ENCODE results near the gene UMAD1. TPM values are rescaled to one million over a fixed set of nuclear protein-coding genes. Genes with fewer than 3 reads are reported as not detected.
A peak's percentile ranks its signal among the peaks of the same experiment; 100 is the strongest.

UMAD1 gene
- total and polyA plus RNA-seq, 2 of the 4 experiments (the other 2 are of a cell fraction): 5.2 to 8.4 TPM

GRCh38 chr7:7698930-7699329 lies 58.4 kb downstream of the UMAD1 start:
- no peak overlapping the region for H3K23ac ChIP-seq (ENCODE audit: low read depth, low read length)
- H4K91ac ChIP-seq (ENCODE audit: insufficient read depth, low read depth, low read length): peak overlapping the region; percentile 68
- H2AK9ac ChIP-seq (replicated peaks; ENCODE audit: low read depth, low read length, poor library complexity): no peak overlapping the region
- H3K4me1 ChIP-seq (ENCODE audit: control insufficient read depth, insufficient read depth, low read length): peaks cover 4% of the 10 kb centered on the region; the same call in 1 of the 2 replicates
- TF ChIP-seq MXI1 (IDR thresholded peaks at IDR 0.05; ENCODE audit: borderline replicate concordance, low read depth, low read length): no peak
- no peak for TF ChIP-seq MAZ (IDR thresholded peaks at IDR 0.05; ENCODE audit: borderline replicate concordance, low read depth, low read length)
- TF ChIP-seq RFX5 (IDR thresholded peaks at IDR 0.05; ENCODE audit: low read depth, low read length): no peak
- TF ChIP-seq USF2 (IDR thresholded peaks at IDR 0.05; ENCODE audit: low read depth, low read length): no peak
- no peak for TF ChIP-seq SMC3 (IDR thresholded peaks at IDR 0.05; ENCODE audit: low read depth, low read length)
- no peak for TF ChIP-seq POLR2A (IDR thresholded peaks at IDR 0.05; ENCODE audit: low read depth, low read length)
- no peak for TF ChIP-seq MAFK (IDR thresholded peaks at IDR 0.05; ENCODE audit: low read depth, low read length)
- TF ChIP-seq CHD1 (IDR thresholded peaks at IDR 0.05; ENCODE audit: low read depth, low read length): no peak
- TF ChIP-seq NFE2L2 (IDR thresholded peaks at IDR 0.05; ENCODE audit: low read depth, low read length): no peak
- TF ChIP-seq RAD21 (IDR thresholded peaks at IDR 0.05; ENCODE audit: low read length): no peak
- TF ChIP-seq RCOR1 (IDR thresholded peaks at IDR 0.05; ENCODE audit: insufficient replicate concordance, low read length): no peak
- no peak for TF ChIP-seq CEBPB (IDR thresholded peaks at IDR 0.05; ENCODE audit: low read depth, low read length)
- no peak for TF ChIP-seq ELK1 (IDR thresholded peaks at IDR 0.05; ENCODE audit: borderline replicate concordance, low read depth, low read length)
- no peak for TF ChIP-seq BHLHE40 (IDR thresholded peaks at IDR 0.05; ENCODE audit: low read depth, low read length)
- no peak for TF ChIP-seq CTCF (conservative IDR thresholded peaks at IDR 0.05; ENCODE audit: low read depth, low read length)
- TF ChIP-seq FOS (IDR thresholded peaks at IDR 0.05; ENCODE audit: low read depth, low read length): no peak
- no peaks in the 10 kb centered on the region; the same call in 1 of the 2 replicates for H3K9me1 ChIP-seq (ENCODE audit: insufficient read depth, low read length)
- intact Hi-C loops (cut with micrococcal nuclease): loop anchor here (5.0 kb wide), 3 partner anchors 57 to 273 kb away; partner anchors contain the start of gene UMAD1
- H3K56ac ChIP-seq (ENCODE audit: extremely low read depth, insufficient read depth, low read length): no peak overlapping the region
- BruUV-seq (replicated peaks): no TSS peak
- H3K27me3 ChIP-seq (ENCODE audit: control insufficient read depth, insufficient read depth, low read length): no peaks in the 10 kb centered on the region
- H3K18ac ChIP-seq (ENCODE audit: low read depth, low read length): peak overlapping the region; percentile 27; the same call in 1 of the 2 replicates
- no peak overlapping the region for H3K9ac ChIP-seq (ENCODE audit: low read depth, low read length)
- CTCF ChIA-PET: interaction anchor here (1.0 to 1.4 kb wide), 2 partner anchors 7 to 18 kb away, joined by 3 to 7 read pairs; no protein-coding TSS in a partner anchor
- in situ Hi-C loops (cut with MboI; ENCODE audit: low sequenced_read_pairs): no loop called here
- peak overlapping the region; percentile 63 for H2BK120ac ChIP-seq (ENCODE audit: low read depth, low read length)
- H3K36me3 ChIP-seq (ENCODE audit: control insufficient read depth, insufficient read depth, low read length): no peaks in the 10 kb centered on the region
- H4K8ac ChIP-seq (ENCODE audit: low read depth in 2 of 2, low read length in 2 of 2): peak overlapping the region in 1 of 2 experiments; percentile 54; a peak in 2 of 4 replicates
- no peak overlapping the region for H3K14ac ChIP-seq (replicated peaks; ENCODE audit: low read depth, low read length)
- peak overlapping the region; percentile 34; the same call in 1 of the 3 replicates for H2BK15ac ChIP-seq (ENCODE audit: low read depth, low read length)
- no peaks in the 10 kb centered on the region for H4K20me1 ChIP-seq (ENCODE audit: insufficient read depth, low read length)
- no peak overlapping the region for H4K5ac ChIP-seq (ENCODE audit: low read depth, low read length)
- H3K9me3 ChIP-seq (ENCODE audit: control insufficient read depth, insufficient read depth, low read length): peaks cover 6% of the 10 kb centered on the region; the same call in 1 of the 2 replicates
- no peak for ATAC-seq (ENCODE audit: low read depth)
- H3K4ac ChIP-seq (ENCODE audit: low read depth, low read length): peak overlapping the region; percentile 79
- peak overlapping the region; percentile 4; the same call in 1 of the 2 replicates for H2AK5ac ChIP-seq (ENCODE audit: low read depth, low read length)
- no CpG with 5 or more reads among the region's 2 CpGs for WGBS, 2 experiments (ENCODE audit: extremely low coverage in 2 of 2, insufficient read length in 1 of 2)
- no peak for DNase-seq
- no peak overlapping the region for H3K4me2 ChIP-seq (ENCODE audit: low read depth, low read length)
- POLR2A ChIA-PET (ENCODE audit: unreplicated experiment): no interaction called here
- H3K27ac ChIP-seq (ENCODE audit: insufficient read depth, low read length): no peak overlapping the region
- no peak overlapping the region for H2AFZ ChIP-seq (replicated peaks; ENCODE audit: low read length, poor library complexity)
- peaks cover 2 to 6% of the 10 kb centered on the region in 2 experiments; a peak in 2 of 4 replicates for H3K79me1 ChIP-seq (ENCODE audit: low read depth in 1 of 2, low read length in 2 of 2)
- dilution Hi-C loops (cut with HindIII; ENCODE audit: low sequenced_read_pairs, unreplicated experiment): no loop called here
- H2BK5ac ChIP-seq (ENCODE audit: low read depth, low read length, poor library complexity, severe bottlenecking): no peak overlapping the region
- peak overlapping the region; percentile 4 for H2BK20ac ChIP-seq (ENCODE audit: low read depth, low read length)
- H3K4me3 ChIP-seq (ENCODE audit: insufficient read depth, low read depth, low read length): no peak overlapping the region
